Measurements from ENCODE around the gene TUBGCP5.
"Not testable (repeated sequence)": the region's sequence is repeated elsewhere in the genome, so short reads cannot be mapped to it uniquely, and the experiment has no call there.

TUBGCP5 gene

DNA sequence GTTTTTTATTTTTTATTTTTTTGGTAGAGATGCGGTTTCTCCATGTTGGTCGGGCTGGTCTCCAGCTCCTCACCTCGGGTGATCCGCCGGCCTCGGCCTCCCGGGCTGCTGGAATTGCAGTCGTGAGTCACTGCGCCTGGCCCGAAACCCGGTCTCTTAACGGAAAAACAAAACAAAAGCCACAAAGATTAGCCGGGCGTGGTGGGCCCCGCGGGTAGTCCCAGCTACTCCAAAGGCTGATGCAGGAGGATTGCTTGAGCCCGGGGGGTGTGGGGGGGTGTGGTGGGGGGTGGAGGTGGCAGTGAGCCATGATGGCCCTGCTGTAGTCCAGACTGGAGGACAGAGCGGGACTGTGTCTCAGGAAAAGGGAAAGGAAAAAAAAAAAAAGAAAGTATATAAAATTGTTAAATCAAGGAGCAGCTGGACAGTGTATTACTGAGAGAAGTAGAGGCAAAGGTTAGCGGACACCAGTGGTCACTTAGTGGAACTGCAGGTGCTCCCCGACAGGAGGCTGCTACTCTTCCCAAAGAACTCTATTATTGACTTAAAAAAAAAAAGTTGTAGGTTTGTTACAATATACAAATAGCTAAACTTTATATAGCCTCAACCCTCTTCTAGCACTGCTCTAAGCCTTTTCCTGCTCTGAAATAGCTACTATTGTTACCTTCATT is 30.3 kb upstream of the TUBGCP5 start:
- peak; percentile 16 for DNase-seq (ENCODE audit: insufficient read length, low spot score)
- TF ChIP-seq POLR2A (IDR thresholded peaks at IDR 0.05; ENCODE audit: low read depth, low read length) (no peak), POLR2AphosphoS5 (IDR thresholded peaks at IDR 0.05; ENCODE audit: low read depth, low read length) (no peak), PAX5 (IDR thresholded peaks at IDR 0.05; ENCODE audit: insufficient read depth, low read length, severe bottlenecking) (no peak), POU2F2 (IDR thresholded peaks at IDR 0.05; ENCODE audit: low read depth, low read length) (no peak), SPI1 (IDR thresholded peaks at IDR 0.05; ENCODE audit: low read depth, low read length) (no peak), TAF1 (IDR thresholded peaks at IDR 0.05; ENCODE audit: low read depth, low read length) (no peak)
- no peak for FAIRE-seq

DNA sequence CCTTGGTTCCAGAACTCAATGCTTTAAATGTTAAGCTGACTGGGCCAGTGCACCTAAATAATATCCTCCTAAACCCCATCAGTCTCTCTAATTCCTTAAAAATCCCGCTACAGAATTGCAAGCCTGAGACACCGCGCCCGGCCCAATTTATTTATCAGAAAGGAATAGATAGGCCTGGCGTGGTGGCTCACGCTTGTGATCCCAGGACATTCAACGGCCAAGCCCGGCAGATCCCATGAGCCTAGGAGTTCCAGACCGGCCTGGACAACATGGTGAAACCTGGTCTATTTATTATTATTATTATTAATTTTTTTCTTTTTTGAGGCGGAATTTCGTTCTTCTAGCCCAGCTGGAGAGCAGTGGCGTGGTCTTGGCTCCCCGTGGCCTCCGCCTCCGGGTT is 28.0 kb upstream of the TUBGCP5 start:
- no peak for FAIRE-seq
- no peak for TF ChIP-seq TAF1 (IDR thresholded peaks at IDR 0.05; ENCODE audit: low read depth, low read length)
- no peak for TF ChIP-seq PAX5 (IDR thresholded peaks at IDR 0.05; ENCODE audit: insufficient read depth, low read length, severe bottlenecking)
- no peak for TF ChIP-seq SPI1 (IDR thresholded peaks at IDR 0.05; ENCODE audit: low read depth, low read length)
- no peak for TF ChIP-seq POLR2A (IDR thresholded peaks at IDR 0.05; ENCODE audit: low read depth, low read length)
- TF ChIP-seq POLR2AphosphoS5 (IDR thresholded peaks at IDR 0.05; ENCODE audit: low read depth, low read length) = no peak
- TF ChIP-seq POU2F2 (IDR thresholded peaks at IDR 0.05; ENCODE audit: low read depth, low read length) = no peak
- DNase-seq (ENCODE audit: insufficient read length, low spot score) = no peak

DNA sequence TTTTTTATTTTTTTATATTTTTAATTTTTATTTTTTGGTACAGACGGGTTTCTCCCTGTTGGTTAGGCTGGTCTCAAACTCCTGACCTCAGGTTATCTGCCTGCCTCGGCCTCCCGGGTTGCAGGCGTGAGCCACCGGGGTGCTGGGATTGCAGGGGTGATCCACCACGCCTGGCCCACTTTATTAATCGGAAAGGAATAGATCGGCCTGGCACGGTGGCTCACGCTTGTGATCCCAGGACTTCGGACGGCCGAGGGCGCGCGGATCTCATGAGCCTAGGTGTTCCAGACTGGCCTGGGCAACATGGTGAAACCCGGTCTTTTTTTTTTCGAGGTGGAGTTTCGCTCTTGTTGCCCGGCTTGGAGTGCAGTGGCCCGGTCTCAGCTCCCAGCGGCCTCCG is 26.5 kb upstream of the TUBGCP5 start:
- FAIRE-seq (no peak), DNase-seq (ENCODE audit: insufficient read length, low spot score) (no peak)
- TF ChIP-seq POLR2AphosphoS5 (IDR thresholded peaks at IDR 0.05; ENCODE audit: low read depth, low read length) (no peak), TAF1 (IDR thresholded peaks at IDR 0.05; ENCODE audit: low read depth, low read length) (no peak), POLR2A (IDR thresholded peaks at IDR 0.05; ENCODE audit: low read depth, low read length) (no peak), POU2F2 (IDR thresholded peaks at IDR 0.05; ENCODE audit: low read depth, low read length) (no peak), PAX5 (IDR thresholded peaks at IDR 0.05; ENCODE audit: insufficient read depth, low read length, severe bottlenecking) (no peak), SPI1 (IDR thresholded peaks at IDR 0.05; ENCODE audit: low read depth, low read length) (no peak)

- FAIRE-seq = no peak
- DNase-seq (ENCODE audit: insufficient read length, low spot score) = no peak
Measured at GRCh38 chr15:23064156-23064555, 24.8 kb upstream of the TUBGCP5 start.

GRCh38 chr15:23057707-23058106 is 18.3 kb upstream of the TUBGCP5 start:
- no peak for FAIRE-seq
- no peak for TF ChIP-seq POLR2A (IDR thresholded peaks at IDR 0.05; ENCODE audit: low read depth, low read length)
- DNase-seq (ENCODE audit: insufficient read length, low spot score) = no peak

More at GRCh38 chr15:23064156-23064555, 24.8 kb upstream of the TUBGCP5 start:
- no peak for TF ChIP-seq SPI1 (IDR thresholded peaks at IDR 0.05; ENCODE audit: low read depth, low read length)
- no peak for TF ChIP-seq POU2F2 (IDR thresholded peaks at IDR 0.05; ENCODE audit: low read depth, low read length)
- no peak for TF ChIP-seq TAF1 (IDR thresholded peaks at IDR 0.05; ENCODE audit: low read depth, low read length)
- no peak for TF ChIP-seq PAX5 (IDR thresholded peaks at IDR 0.05; ENCODE audit: insufficient read depth, low read length, severe bottlenecking)
- no peak for TF ChIP-seq POLR2A (IDR thresholded peaks at IDR 0.05; ENCODE audit: low read depth, low read length)
- no peak for TF ChIP-seq POLR2AphosphoS5 (IDR thresholded peaks at IDR 0.05; ENCODE audit: low read depth, low read length)

DNA sequence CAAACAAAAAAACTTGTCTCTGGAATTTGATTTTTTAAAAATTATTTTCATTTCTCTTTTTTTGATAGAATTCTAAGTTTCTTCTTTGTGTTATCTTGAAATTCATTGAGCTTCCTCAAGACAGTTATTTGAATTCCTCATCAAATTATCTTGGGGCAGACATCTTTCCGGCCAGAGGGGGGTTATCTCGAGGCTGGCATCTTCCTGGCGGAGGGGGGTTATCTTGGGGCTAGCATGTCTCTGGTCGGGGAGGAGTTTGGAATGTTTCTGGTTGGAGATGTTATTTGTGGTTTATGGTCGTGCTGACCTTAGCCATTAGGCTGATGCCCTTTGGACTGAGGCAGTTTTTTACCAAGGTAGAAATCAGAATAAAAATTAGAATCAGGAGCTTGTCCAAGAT is 15.9 kb upstream of the TUBGCP5 start:
- FAIRE-seq (no peak), DNase-seq (ENCODE audit: insufficient read length, low spot score) (no peak)
- TF ChIP-seq TAF1 (IDR thresholded peaks at IDR 0.05; ENCODE audit: low read depth, low read length) (no peak), SPI1 (IDR thresholded peaks at IDR 0.05; ENCODE audit: low read depth, low read length) (no peak), POLR2A (IDR thresholded peaks at IDR 0.05; ENCODE audit: low read depth, low read length) (no peak), POLR2AphosphoS5 (IDR thresholded peaks at IDR 0.05; ENCODE audit: low read depth, low read length) (no peak), PAX5 (IDR thresholded peaks at IDR 0.05; ENCODE audit: insufficient read depth, low read length, severe bottlenecking) (no peak), POU2F2 (IDR thresholded peaks at IDR 0.05; ENCODE audit: low read depth, low read length) (no peak)

DNA sequence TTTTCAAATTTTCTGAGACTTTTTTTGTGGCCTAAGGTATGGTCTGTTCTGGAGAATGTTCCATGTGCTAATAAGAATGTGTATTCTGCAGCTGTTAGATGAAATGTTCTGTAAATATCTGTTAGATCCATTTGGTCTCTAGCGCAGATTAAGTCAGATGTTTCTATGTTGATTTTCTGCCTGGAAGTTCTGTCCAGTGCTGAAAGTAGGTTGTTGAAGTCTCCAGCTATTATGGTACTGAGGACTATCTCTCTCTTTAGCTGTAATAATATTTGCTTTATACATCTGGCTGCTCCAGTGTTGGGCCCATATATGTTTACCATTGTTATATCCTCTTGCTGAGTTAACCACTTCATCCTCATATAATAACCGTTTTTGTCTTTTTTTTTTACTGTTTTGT is 13.2 kb upstream of the TUBGCP5 start:
- DNase-seq (ENCODE audit: insufficient read length, low spot score) = no peak
- FAIRE-seq = no peak
- TF ChIP-seq TAF1 (IDR thresholded peaks at IDR 0.05; ENCODE audit: low read depth, low read length) (no peak), PAX5 (IDR thresholded peaks at IDR 0.05; ENCODE audit: insufficient read depth, low read length, severe bottlenecking) (no peak)

- no peak for DNase-seq (ENCODE audit: insufficient read length, low spot score)
- no peak for TF ChIP-seq SPI1 (IDR thresholded peaks at IDR 0.05; ENCODE audit: low read depth, low read length)
- no peak for TF ChIP-seq POU2F2 (IDR thresholded peaks at IDR 0.05; ENCODE audit: low read depth, low read length)
- TF ChIP-seq POLR2AphosphoS5 (IDR thresholded peaks at IDR 0.05; ENCODE audit: low read depth, low read length) = no peak
- no peak for TF ChIP-seq PAX5 (IDR thresholded peaks at IDR 0.05; ENCODE audit: insufficient read depth, low read length, severe bottlenecking)
- TF ChIP-seq POLR2A (IDR thresholded peaks at IDR 0.05; ENCODE audit: low read depth, low read length) = no peak
- no peak for TF ChIP-seq TAF1 (IDR thresholded peaks at IDR 0.05; ENCODE audit: low read depth, low read length)
- FAIRE-seq = no peak
Measured at GRCh38 chr15:23050708-23051107, 11.3 kb upstream of the TUBGCP5 start.

DNA sequence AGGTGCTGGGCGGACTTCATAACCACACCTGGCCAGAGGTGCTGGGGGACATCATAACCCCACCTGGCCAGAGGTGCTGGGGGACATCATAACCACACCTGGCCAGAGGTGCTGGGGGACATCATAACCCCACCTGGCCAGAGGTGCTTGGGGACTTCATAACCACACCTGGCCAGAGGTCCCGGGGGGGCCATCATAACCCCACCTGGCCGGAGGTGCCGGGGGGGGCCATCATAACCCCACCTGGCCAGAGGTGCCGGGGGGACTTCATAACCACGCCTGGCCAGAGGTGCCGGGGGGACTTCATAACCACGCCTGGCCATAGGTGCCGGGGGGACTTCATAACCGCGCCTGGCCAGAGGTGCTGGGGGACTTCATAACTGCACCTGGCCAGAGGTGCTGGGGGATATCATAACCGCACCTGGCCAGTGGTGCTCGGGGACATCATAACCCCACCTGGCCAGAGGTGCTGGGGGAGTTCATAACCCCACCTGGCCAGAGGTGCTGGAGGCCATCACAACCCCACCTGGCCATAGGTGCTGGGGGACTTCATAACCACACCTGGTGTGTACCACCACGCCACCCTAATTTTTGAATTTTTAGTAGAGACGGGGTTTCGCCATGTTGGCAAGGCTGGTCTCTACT is 10.7 kb upstream of the TUBGCP5 start:
- FAIRE-seq (no peak), DNase-seq (ENCODE audit: insufficient read length, low spot score) (no peak)
- TF ChIP-seq TAF1 (IDR thresholded peaks at IDR 0.05; ENCODE audit: low read depth, low read length) = no peak
- TF ChIP-seq POLR2A (IDR thresholded peaks at IDR 0.05; ENCODE audit: low read depth, low read length) = no peak
- no peak for TF ChIP-seq POU2F2 (IDR thresholded peaks at IDR 0.05; ENCODE audit: low read depth, low read length)
- no peak for TF ChIP-seq PAX5 (IDR thresholded peaks at IDR 0.05; ENCODE audit: insufficient read depth, low read length, severe bottlenecking)
- no peak for TF ChIP-seq POLR2AphosphoS5 (IDR thresholded peaks at IDR 0.05; ENCODE audit: low read depth, low read length)
- no peak for TF ChIP-seq SPI1 (IDR thresholded peaks at IDR 0.05; ENCODE audit: low read depth, low read length)

- FAIRE-seq = not testable (repeated sequence)
Measured at GRCh38 chr15:23048572-23049282, 9.4 kb upstream of the TUBGCP5 start.

DNA sequence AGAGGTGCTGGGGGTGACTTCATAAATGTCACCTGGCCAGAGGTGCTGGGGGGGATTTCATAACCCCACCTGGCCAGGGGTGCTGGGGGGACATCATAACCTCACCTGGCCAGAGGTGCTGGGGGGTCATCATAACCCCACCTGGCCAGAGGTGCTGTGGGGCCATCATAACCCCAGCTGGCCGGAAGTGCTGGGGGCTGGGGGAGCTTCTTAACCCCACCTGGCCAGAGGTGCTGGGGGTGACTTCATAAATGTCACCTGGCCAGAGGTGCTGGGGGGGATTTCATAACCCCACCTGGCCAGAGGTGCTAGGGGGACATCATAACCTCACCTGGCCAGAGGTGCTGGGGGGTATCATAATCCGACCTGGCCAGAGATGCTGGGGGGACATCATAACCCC is 4.6 kb upstream of the TUBGCP5 start:
- FAIRE-seq; DNase-seq (ENCODE audit: insufficient read length, low spot score): not testable (repeated sequence)

More at GRCh38 chr15:23048572-23049282, 9.4 kb upstream of the TUBGCP5 start:
- not testable (repeated sequence) for DNase-seq (ENCODE audit: insufficient read length, low spot score)

DNA sequence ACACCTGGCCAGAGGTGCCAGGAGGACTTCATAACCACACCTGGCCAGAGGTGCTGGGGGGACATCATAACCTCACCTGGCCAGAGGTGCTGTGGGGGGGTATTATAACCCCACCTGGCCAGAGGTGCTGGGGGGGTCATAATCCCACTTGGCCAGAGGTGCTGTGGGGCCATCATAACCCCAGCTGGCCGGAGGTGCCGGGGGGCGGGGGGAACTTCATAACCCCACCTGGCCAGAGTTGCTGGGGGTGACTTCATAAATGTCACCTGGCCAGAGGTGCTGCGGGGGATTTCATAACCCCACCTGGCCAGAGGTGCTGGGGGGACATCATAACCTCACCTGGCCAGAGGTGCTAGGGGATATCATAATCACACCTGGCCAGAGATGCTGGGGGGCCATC is 4.2 kb upstream of the TUBGCP5 start:
- not testable (repeated sequence) for DNase-seq (ENCODE audit: insufficient read length, low spot score); FAIRE-seq

- FAIRE-seq; DNase-seq (ENCODE audit: insufficient read length, low spot score): not testable (repeated sequence)
Measured at GRCh38 chr15:23041736-23042135, 2.4 kb upstream of the TUBGCP5 start.

All from GM12891 (cell line).